H1 (cell line): Measurements from ENCODE around the gene CAMKK2. TPM values are rescaled to one million over a fixed set of nuclear protein-coding genes. Genes with fewer than 3 reads are reported as not detected.

Source experiments
- CTCF ChIA-PET: fragments of 300-600 bp; sonication (Branson Sonifier 250); formaldehyde crosslinking; loops from one replicate; lab custom pipeline; 2021; ENCODE audit not compliant: partially characterized antibody; lab: Charles Lee
- POLR2A ChIA-PET: fragments of 300-600 bp; sonication (Branson Sonifier 250); formaldehyde crosslinking; loops from one replicate; lab custom pipeline; 2021; ENCODE audit warnings: inconsistent platforms; ENCODE audit not compliant: partially characterized antibody; lab: Charles Lee
- DNase-seq, 2 experiments: peaks; one replicate each; pipeline versions ENCODE4 v3.0.0 to v3.0.0-alpha.2; 2010 to 2022; ENCODE audit warnings: low spot score in 2 of 2, low read depth in 1 of 2, mixed read lengths in 1 of 2
- FAIRE-seq: peaks from 2 replicates; lab custom pipeline; 2011; peaks lifted over from hg19 to GRCh38; lab: Jason Lieb, UNC
- H2AFZ ChIP-seq: 2 replicates; pipeline ENCODE4 v1.8.1; 2012; ENCODE audit warnings: low read length, inconsistent platforms
- H2AK5ac ChIP-seq: 2 replicates; pipeline ENCODE4 v1.6.1; 2013; ENCODE audit warnings: low read depth, low read length
- H2BK120ac ChIP-seq: replicated peaks from 2 replicates; pipeline ENCODE3; 2013; ENCODE audit warnings: low read depth, low read length, inconsistent platforms
- H2BK12ac ChIP-seq: 2 replicates; pipeline ENCODE4 v1.6.1; 2013; ENCODE audit warnings: low read depth, low read length
- H2BK15ac ChIP-seq: 2 replicates; pipeline ENCODE4 v1.6.1; 2013; ENCODE audit warnings: low read length
- H2BK20ac ChIP-seq: 2 replicates; pipeline ENCODE4 v1.6.1; 2013; ENCODE audit warnings: low read length
- H2BK5ac ChIP-seq: 2 replicates; pipeline ENCODE4 v1.6.1; 2013; ENCODE audit warnings: low read depth, low read length
- H3K14ac ChIP-seq: 2 replicates; pipeline ENCODE4 v1.6.1; 2013; ENCODE audit warnings: inconsistent platforms; ENCODE audit not compliant: insufficient read length
- H3K18ac ChIP-seq: 2 replicates; pipeline ENCODE4 v1.6.1; 2013; ENCODE audit warnings: low read length; ENCODE audit errors: extremely low read depth
- H3K23ac ChIP-seq: 2 replicates; pipeline ENCODE4 v1.6.1; 2013; ENCODE audit warnings: inconsistent platforms; ENCODE audit not compliant: insufficient read length
- H3K23me2 ChIP-seq: 2 replicates; pipeline ENCODE4 v1.6.1; 2013; ENCODE audit warnings: low read depth, low read length
- H3K27ac ChIP-seq: 2 replicates; pipeline ENCODE4 v1.6.1; 2011; ENCODE audit warnings: low read depth, low read length, inconsistent platforms
- H3K27me3 ChIP-seq, 4 experiments: replicated peaks in 1 of 4; 1 replicate in 1 of 4; 2 replicates in 3 of 4; pipeline versions ENCODE4 v1.6.1 to v1.8.1; 2011 to 2013; ENCODE audit warnings: low read length in 3 of 4, mild to moderate bottlenecking in 3 of 4, inconsistent platforms in 2 of 4, mixed read lengths in 2 of 4, moderate library complexity in 1 of 4; ENCODE audit not compliant: control insufficient read depth in 3 of 4, insufficient read depth in 3 of 4; ENCODE audit errors: extremely low read depth in 1 of 4
- H3K36me3 ChIP-seq, 4 experiments: 2 replicates each; pipeline versions ENCODE4 v1.6.1 to v1.8.1; 2011 to 2013; ENCODE audit warnings: mild to moderate bottlenecking in 4 of 4, low read length in 3 of 4, moderate library complexity in 2 of 4, control low read depth in 1 of 4, inconsistent platforms in 1 of 4; ENCODE audit not compliant: insufficient read depth in 4 of 4, control insufficient read depth in 2 of 4
- H3K4ac ChIP-seq: replicated peaks from 2 replicates; pipeline ENCODE3; 2013; ENCODE audit warnings: low read length, low read depth, mixed read lengths, inconsistent platforms; ENCODE audit not compliant: insufficient read length
- H3K4me1 ChIP-seq, 4 experiments: replicated peaks in 1 of 4; 1 replicate in 1 of 4; 2 replicates in 3 of 4; pipeline versions ENCODE4 v1.6.1 to v1.8.1; 2011 to 2013; ENCODE audit warnings: low read length in 3 of 4, inconsistent platforms in 2 of 4, mixed read lengths in 1 of 4; ENCODE audit not compliant: insufficient read depth in 4 of 4, control insufficient read depth in 3 of 4
- H3K4me2 ChIP-seq, 2 experiments: 2 replicates each; pipeline versions ENCODE4 v1.6.1 to v1.8.1; 2011 to 2013; ENCODE audit warnings: low read depth in 2 of 2, low read length in 2 of 2, control low read depth in 1 of 2, inconsistent platforms in 1 of 2, mild to moderate bottlenecking in 1 of 2; ENCODE audit not compliant: insufficient read depth in 1 of 2
- H3K4me3 ChIP-seq, 4 experiments: fragments of 200-600, 300-600 bp in 1 of 4; sonication (generic), shearing (Covaris generic), sonication (Bioruptor Twin) in 1 of 4; 2 replicates each; pipeline versions ENCODE4 v1.5.1 to v1.8.1; 2011 to 2016; ENCODE audit warnings: low read length in 4 of 4, low read depth in 3 of 4, control low read depth in 2 of 4, inconsistent platforms in 2 of 4, mild to moderate bottlenecking in 2 of 4, mixed read lengths in 1 of 4, moderate library complexity in 1 of 4; ENCODE audit not compliant: insufficient read depth in 2 of 4; ENCODE audit errors: extremely low read depth in 1 of 4
- H3K56ac ChIP-seq: replicated peaks from 2 replicates; pipeline ENCODE3; 2013; ENCODE audit warnings: low read depth, mild to moderate bottlenecking, mixed read lengths, low read length, inconsistent platforms; ENCODE audit not compliant: insufficient read length
- H3K79me1 ChIP-seq: 2 replicates; pipeline ENCODE4 v1.6.1; 2013; ENCODE audit warnings: low read depth, low read length, control low read depth
- H3K79me2 ChIP-seq, 2 experiments: 2 replicates each; pipeline versions ENCODE4 v1.6.1 to v1.8.1; 2012 to 2013; ENCODE audit warnings: low read length in 2 of 2, mild to moderate bottlenecking in 2 of 2, inconsistent platforms in 1 of 2; ENCODE audit not compliant: insufficient read depth in 2 of 2, control insufficient read depth in 1 of 2
- H3K9ac ChIP-seq, 4 experiments: replicated peaks in 1 of 4; 1 replicate in 1 of 4; 2 replicates in 3 of 4; pipeline versions ENCODE4 v1.6.1 to v1.8.1; 2011 to 2013; ENCODE audit warnings: low read depth in 3 of 4, low read length in 3 of 4, control low read depth in 2 of 4, mild to moderate bottlenecking in 2 of 4, moderate library complexity in 2 of 4, inconsistent platforms in 1 of 4; ENCODE audit errors: extremely low read depth in 1 of 4
- H3K9me3 ChIP-seq, 2 experiments: 2 replicates each; pipeline versions ENCODE4 v1.6.1 to v1.8.1; 2012 to 2013; ENCODE audit warnings: mild to moderate bottlenecking in 2 of 2, moderate library complexity in 2 of 2, control low read depth in 1 of 2, inconsistent platforms in 1 of 2, low read depth in 1 of 2, low read length in 1 of 2, mixed read lengths in 1 of 2; ENCODE audit not compliant: insufficient read depth in 2 of 2
- H4K20me1 ChIP-seq, 2 experiments: replicated peaks in 1 of 2; 2 replicates each; pipeline versions ENCODE3 to v1.8.1; 2011 to 2013; ENCODE audit warnings: inconsistent platforms in 2 of 2, low read length in 2 of 2, mild to moderate bottlenecking in 1 of 2; ENCODE audit not compliant: insufficient read depth in 2 of 2, control insufficient read depth in 1 of 2
- H4K5ac ChIP-seq: 2 replicates; pipeline ENCODE4 v1.6.1; 2013; ENCODE audit warnings: low read length, low read depth, mixed read lengths, inconsistent platforms; ENCODE audit not compliant: insufficient read length
- H4K8ac ChIP-seq: 2 replicates; pipeline ENCODE4 v1.8.0; 2013; ENCODE audit warnings: mild to moderate bottlenecking, moderate library complexity, low read length, inconsistent platforms; ENCODE audit not compliant: insufficient read depth; ENCODE audit errors: extremely low read depth
- H4K91ac ChIP-seq: replicated peaks from 2 replicates; pipeline ENCODE3; 2013; ENCODE audit warnings: low read length, mixed read lengths, inconsistent platforms; ENCODE audit not compliant: insufficient read length
- ATF3 ChIP-seq: IDR thresholded peaks from 2 replicates; pipeline ENCODE4 v1.6.1; 2011; ENCODE audit warnings: low read depth, mild to moderate bottlenecking, low read length; ENCODE audit not compliant: insufficient read depth
- CBX5 ChIP-seq: fragments of 300-800, 300-1000 bp; sonication (generic); IDR thresholded peaks from 2 replicates; pipeline ENCODE4 v1.7.1; 2016; ENCODE audit warnings: antibody characterized with exemption, low read length, low read depth
- JUND ChIP-seq: IDR thresholded peaks from 2 replicates; pipeline ENCODE4 v1.6.1; 2011; ENCODE audit warnings: mild to moderate bottlenecking, improper control_type of control experiment, low read length
- MAX ChIP-seq: IDR thresholded peaks from 2 replicates; pipeline ENCODE4 v1.6.1; 2012; ENCODE audit warnings: inconsistent platforms
- RFX5 ChIP-seq: IDR thresholded peaks from 2 replicates; pipeline ENCODE4 v1.6.1; 2011; ENCODE audit warnings: low read depth, low read length, improper control_type of control experiment, borderline replicate concordance
- RNF2 ChIP-seq: fragments of 200-900, 300-1000 bp; sonication (generic); IDR thresholded peaks from 2 replicates; pipeline ENCODE4 v1.7.1; 2016; ENCODE audit warnings: borderline replicate concordance, low read depth, mild to moderate bottlenecking, antibody characterized with exemption, low read length; ENCODE audit not compliant: poor library complexity, severe bottlenecking; ENCODE audit errors: missing control alignments
- WGBS, 2 experiments: shearing (Covaris generic) in 1 of 2; methylation state at CpG; one replicate each; pipeline versions ENCODE4 v1.1.6 to v1.1.7; 2013 to 2015; ENCODE audit warnings: low lambda C conversion rate in 2 of 2, mixed read lengths in 2 of 2, inconsistent platforms in 1 of 2, low coverage in 1 of 2, missing lambda C conversion rate in 1 of 2; ENCODE audit not compliant: insufficient replicate concordance in 2 of 2, insufficient coverage in 1 of 2, insufficient read length in 1 of 2; ENCODE audit errors: extremely low coverage in 1 of 2, missing lambda C conversion rate in 1 of 2; 5-methylcytosine and 5-hydroxymethylcytosine counted together
- polyA plus RNA-seq, 7 experiments: library from polyadenylated mRNA; depleted of rRNA in 3 of 7; stranded (reverse) in 5 of 7; unstranded in 2 of 7; fragments of >200 nt in 5 of 7; fragments of 200-250 nt in 2 of 7; gene quantifications; 1 replicate in 5 of 7; 2 replicates in 1 of 7; 4 replicates in 1 of 7; pipeline versions ENCODE4 v1.2.1 to v1.2.3, GENCODE V29; 2011 to 2013; ENCODE audit warnings: missing spikeins in 2 of 7, mixed read lengths in 2 of 7
- total RNA-seq: library from RNA; stranded (reverse); fragmentation: NEBNext Ultra II Directional; extraction: Animal tissue kit (Norgen Biotek cat#: 25700); gene quantifications from 2 replicates; pipeline ENCODE4 v1.2.1, GENCODE V29; 2021

Gene CAMKK2
- total and polyA plus RNA-seq, 2 of the 8 experiments (the other 6 are each of a cell fraction or from before 2014, with no cell fraction given): 29.6 to 30.6 TPM

- Histone ChIP-seq H2BK15ac (no peak overlapping the region), H3K18ac (no peak overlapping the region), H3K4me3 (no peak overlapping the region), H2BK5ac (no peak overlapping the region), H2BK120ac (no peak overlapping the region), H3K4ac (no peak overlapping the region), H3K79me1 (no peaks in the 10 kb centered on the region), H2AK5ac (no peak overlapping the region), H3K23me2 (no peaks in the 10 kb centered on the region), H3K4me1 (no peaks in the 10 kb centered on the region), H3K4me2 (no peak overlapping the region), H3K27ac (no peak overlapping the region), H2AFZ (no peak overlapping the region), H3K36me3 (no peaks in the 10 kb centered on the region), H3K27me3 (no peaks in the 10 kb centered on the region), H4K5ac (no peak overlapping the region), H3K9ac (no peak overlapping the region), H2BK20ac (no peak overlapping the region), H2BK12ac (no peak overlapping the region), H3K79me2 (no peaks in the 10 kb centered on the region), H3K56ac (no peak overlapping the region), H3K23ac (no peak overlapping the region), H4K8ac (no peak overlapping the region), H3K9me3 (no peaks in the 10 kb centered on the region), H4K91ac (no peak overlapping the region), H3K14ac (no peak overlapping the region), H4K20me1 (no peaks in the 10 kb centered on the region)
- DNase-seq: no peak
- POLR2A ChIA-PET: no interaction called here
- FAIRE-seq: no peak
- 88% methylated on average over 2 of the region's 2 CpGs; no CpG with 5 or more reads in 1 of the 2 experiments for WGBS, 2 experiments
- CTCF ChIA-PET: interaction anchor here (0.6 to 1.6 kb wide), 6 partner anchors 10 to 914 kb away, joined by 3 read pairs; no protein-coding TSS in a partner anchor
- TF ChIP-seq JUND: peak; percentile 44; the same call in 1 of the 2 replicates
- no peak for TF ChIP-seq RFX5
- no peak for TF ChIP-seq RNF2
- TF ChIP-seq CBX5: no peak
- no peak for TF ChIP-seq MAX
- no peak for TF ChIP-seq ATF3
Observed at GRCh38 chr12:121190523-121191031, 105.9 kb downstream of the CAMKK2 start.
